ENCODE measurements around the gene SNAPC2. TPM values are rescaled to one million over a fixed set of nuclear protein-coding genes. Genes with fewer than 3 reads are reported as not detected.

SNAPC2 gene
- total RNA-seq, 1 donor from 2014 or later = 15.2 TPM

- H4K20me1 ChIP-seq (ENCODE audit: insufficient read depth, low read length) = peaks cover 32% of the 10 kb centered on the region
- TF ChIP-seq EZH2 (IDR thresholded peaks at IDR 0.05; ENCODE audit: insufficient read depth, low read length) = no peak
- no peak for TF ChIP-seq CTCF (IDR thresholded peaks at IDR 0.05; ENCODE audit: insufficient read depth, low read depth, low read length)
- Mint-ChIP-seq H3K4me3 (ENCODE audit: unreplicated experiment) (no peak overlapping the region), H3K9me3 (ENCODE audit: unreplicated experiment) (no peaks in the 10 kb centered on the region), H3K27me3 (ENCODE audit: low read depth, unreplicated experiment) (peaks cover 13% of the 10 kb centered on the region), H3K27ac (ENCODE audit: unreplicated experiment) (no peak overlapping the region), H3K4me1 (ENCODE audit: low read depth, unreplicated experiment) (no peaks in the 10 kb centered on the region), H3K36me3 (ENCODE audit: low read depth, unreplicated experiment) (peaks cover 3% of the 10 kb centered on the region)
- peaks cover 13% of the 10 kb centered on the region for H3K79me2 ChIP-seq (ENCODE audit: insufficient read depth, low read length)
- H3K4me3 ChIP-seq (ENCODE audit: insufficient read depth, low read depth, low read length) = no peak overlapping the region
- no peak overlapping the region for H3K27ac ChIP-seq (ENCODE audit: low read depth, low read length)
- H3K9me3 ChIP-seq (ENCODE audit: insufficient read depth, low read depth, low read length) = no peaks in the 10 kb centered on the region
- peaks cover 12% of the 10 kb centered on the region for H3K4me1 ChIP-seq (ENCODE audit: insufficient read depth, low read length)
- no peak overlapping the region for H3K4me2 ChIP-seq (ENCODE audit: low read length)
- FAIRE-seq (no peak), DNase-seq (ENCODE audit: low read depth) (no peak)
- H3K36me3 ChIP-seq (ENCODE audit: insufficient read depth, low read length) = no peaks in the 10 kb centered on the region
- H2AFZ ChIP-seq (ENCODE audit: low read depth, low read length) = no peak overlapping the region
- no peak overlapping the region for H3K9ac ChIP-seq (ENCODE audit: low read length)
- peaks cover 16% of the 10 kb centered on the region for H3K27me3 ChIP-seq (ENCODE audit: insufficient read depth, low read length)
These were observed 7.9 kb upstream of the SNAPC2 start for GRCh38 chr19:7912144-7912696.

DNA sequence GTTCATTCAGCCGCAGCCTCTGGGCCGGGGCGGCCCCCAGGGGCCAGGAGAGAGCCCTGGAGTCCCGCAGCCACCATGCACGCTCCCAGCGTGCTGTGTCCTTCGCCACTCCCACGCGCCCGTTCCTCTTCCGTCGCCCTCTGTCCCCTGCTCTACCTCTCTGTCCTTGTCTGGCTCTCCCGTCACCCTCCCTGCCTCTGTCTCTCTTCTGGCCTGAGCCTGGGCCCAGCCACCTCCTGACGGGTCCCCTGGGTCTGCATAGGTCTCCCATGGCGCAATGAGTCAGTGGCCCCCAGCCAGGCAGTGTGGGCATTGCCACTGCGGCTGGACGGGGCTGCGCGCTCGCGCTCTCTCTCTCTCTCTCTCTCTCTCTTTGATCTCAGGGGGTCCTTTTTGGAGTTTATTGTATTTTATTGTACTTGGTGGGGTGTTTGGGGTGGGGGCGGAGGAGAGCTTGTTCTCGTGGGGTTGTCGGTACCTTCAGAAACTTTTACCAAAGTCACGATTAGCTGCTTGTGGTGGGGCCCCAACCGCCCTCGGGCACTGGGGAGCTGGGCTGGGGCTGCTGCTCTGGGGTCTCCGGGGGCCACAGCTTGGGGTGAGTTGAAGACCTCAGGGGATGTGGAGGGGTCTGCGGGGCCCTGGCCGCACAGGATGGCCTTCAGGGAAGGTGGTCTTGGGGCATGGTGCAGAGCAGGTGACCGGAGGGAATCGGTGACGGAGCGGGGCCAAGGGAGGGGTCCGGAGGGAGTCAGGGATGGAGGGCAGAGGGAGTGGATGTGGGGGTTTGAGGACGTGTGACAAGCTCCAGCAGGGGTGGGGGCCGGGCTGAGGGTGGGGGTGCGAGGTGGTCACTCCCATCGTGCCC, 7.2 kb upstream of the SNAPC2 start:
- Mint-ChIP-seq H3K36me3 (ENCODE audit: low read depth, unreplicated experiment) (peaks cover 3% of the 10 kb centered on the region), H3K4me3 (ENCODE audit: unreplicated experiment) (no peak overlapping the region), H3K9me3 (ENCODE audit: unreplicated experiment) (no peaks in the 10 kb centered on the region), H3K27me3 (ENCODE audit: low read depth, unreplicated experiment) (peaks cover 13% of the 10 kb centered on the region), H3K4me1 (ENCODE audit: low read depth, unreplicated experiment) (no peaks in the 10 kb centered on the region), H3K27ac (ENCODE audit: unreplicated experiment) (no peak overlapping the region)
- peaks cover 6% of the 10 kb centered on the region for H3K79me2 ChIP-seq (ENCODE audit: insufficient read depth, low read length)
- FAIRE-seq (no peak), DNase-seq (ENCODE audit: low read depth) (no peak)
- H4K20me1 ChIP-seq (ENCODE audit: insufficient read depth, low read length) = peaks cover 25% of the 10 kb centered on the region
- no peak for TF ChIP-seq EZH2 (IDR thresholded peaks at IDR 0.05; ENCODE audit: insufficient read depth, low read length)
- no peak for TF ChIP-seq CTCF (IDR thresholded peaks at IDR 0.05; ENCODE audit: insufficient read depth, low read depth, low read length)
- H3K36me3 ChIP-seq (ENCODE audit: insufficient read depth, low read length) = no peaks in the 10 kb centered on the region
- no peak overlapping the region for H3K9ac ChIP-seq (ENCODE audit: low read length)
- H3K4me3 ChIP-seq (ENCODE audit: insufficient read depth, low read depth, low read length) = no peak overlapping the region
- no peak overlapping the region for H3K27ac ChIP-seq (ENCODE audit: low read depth, low read length)
- H3K27me3 ChIP-seq (ENCODE audit: insufficient read depth, low read length) = peaks cover 18% of the 10 kb centered on the region
- H2AFZ ChIP-seq (ENCODE audit: low read depth, low read length) = no peak overlapping the region
- no peaks in the 10 kb centered on the region for H3K9me3 ChIP-seq (ENCODE audit: insufficient read depth, low read depth, low read length)
- H3K4me1 ChIP-seq (ENCODE audit: insufficient read depth, low read length) = peaks cover 14% of the 10 kb centered on the region
- H3K4me2 ChIP-seq (ENCODE audit: low read length) = no peak overlapping the region

GRCh38 chr19:7913652-7914051, 6.5 kb upstream of the SNAPC2 start:
- H3K9me3 ChIP-seq (ENCODE audit: insufficient read depth, low read depth, low read length) = no peaks in the 10 kb centered on the region
- H3K36me3 ChIP-seq (ENCODE audit: insufficient read depth, low read length) = no peaks in the 10 kb centered on the region
- H3K27me3 Mint-ChIP-seq (ENCODE audit: low read depth, unreplicated experiment) = peaks cover 13% of the 10 kb centered on the region
- H3K27me3 ChIP-seq (ENCODE audit: insufficient read depth, low read length) = peaks cover 22% of the 10 kb centered on the region
- H3K79me2 ChIP-seq (ENCODE audit: insufficient read depth, low read length) = no peaks in the 10 kb centered on the region
- no peak for FAIRE-seq
- peaks cover 14% of the 10 kb centered on the region for H3K4me1 ChIP-seq (ENCODE audit: insufficient read depth, low read length)
- H3K27ac ChIP-seq (ENCODE audit: low read depth, low read length) = no peak overlapping the region
- no peak overlapping the region for H3K4me2 ChIP-seq (ENCODE audit: low read length)
- H3K4me3 Mint-ChIP-seq (ENCODE audit: unreplicated experiment) = no peak overlapping the region
- H3K27ac Mint-ChIP-seq (ENCODE audit: unreplicated experiment) = no peak overlapping the region
- H3K9me3 Mint-ChIP-seq (ENCODE audit: unreplicated experiment) = no peaks in the 10 kb centered on the region
- no peak overlapping the region for H2AFZ ChIP-seq (ENCODE audit: low read depth, low read length)
- no peaks in the 10 kb centered on the region for H3K4me1 Mint-ChIP-seq (ENCODE audit: low read depth, unreplicated experiment)
- H3K36me3 Mint-ChIP-seq (ENCODE audit: low read depth, unreplicated experiment) = peaks cover 3% of the 10 kb centered on the region
- DNase-seq (ENCODE audit: low read depth) = no peak
- H4K20me1 ChIP-seq (ENCODE audit: insufficient read depth, low read length) = peaks cover 18% of the 10 kb centered on the region
- H3K9ac ChIP-seq (ENCODE audit: low read length) = no peak overlapping the region
- no peak overlapping the region for H3K4me3 ChIP-seq (ENCODE audit: insufficient read depth, low read depth, low read length)
- no peak for TF ChIP-seq EZH2 (IDR thresholded peaks at IDR 0.05; ENCODE audit: insufficient read depth, low read length)
- no peak for TF ChIP-seq CTCF (IDR thresholded peaks at IDR 0.05; ENCODE audit: insufficient read depth, low read depth, low read length)

Data from astrocyte (in vitro differentiated cells and primary cell).